Natural killer cell (primary cell): Measurements from ENCODE around the gene SEC23B. TPM values are rescaled to one million over a fixed set of nuclear protein-coding genes. Genes with fewer than 3 reads are reported as not detected.

Experiments used
- ATAC-seq, 3 donors: fragments of 150-1000 bp in 2 of 3; fragments of 200-7000 bp in 1 of 3; cut with Tn5 transposase; 1 replicate in 1 of 3; 2 replicates in 2 of 3; pipeline ENCODE4 v1.10.0; 2021; ENCODE audit warnings: mild to moderate bottlenecking in 2 of 3, moderate library complexity in 2 of 3
- DNase-seq, 2 donors: peaks; one replicate each; pipeline versions ENCODE4 v3.0.0 to v3.0.0-alpha.2; 2013 to 2021; ENCODE audit warnings: mixed read lengths in 1 of 2
- H3K27ac ChIP-seq: one replicate; pipeline ENCODE4 v1.5.1; 2013; ENCODE audit warnings: mild to moderate bottlenecking, low read length
- H3K27me3 ChIP-seq: one replicate; pipeline ENCODE4 v1.6.1; 2013; ENCODE audit warnings: low read length; ENCODE audit not compliant: control insufficient read depth, insufficient read depth
- H3K36me3 ChIP-seq: one replicate; pipeline ENCODE4 v1.6.1; 2013; ENCODE audit warnings: low read length; ENCODE audit not compliant: control insufficient read depth, insufficient read depth
- H3K4me1 ChIP-seq: one replicate; pipeline ENCODE4 v1.6.1; 2013; ENCODE audit warnings: low read length; ENCODE audit not compliant: control insufficient read depth, insufficient read depth
- H3K4me3 ChIP-seq: one replicate; pipeline ENCODE4 v1.5.1; 2013; ENCODE audit warnings: low read length
- H3K9me3 ChIP-seq: one replicate; pipeline ENCODE4 v1.6.1; 2013; ENCODE audit warnings: low read length; ENCODE audit not compliant: control insufficient read depth, insufficient read depth
- H3K27ac Mint-ChIP-seq, 2 donors: one replicate each; pipeline ENCODE4 v1.8.0; 2022; ENCODE audit warnings: mild to moderate bottlenecking in 2 of 2, mixed read lengths in 2 of 2, moderate library complexity in 1 of 2
- H3K27me3 Mint-ChIP-seq, 2 donors: one replicate each; pipeline ENCODE4 v1.8.0; 2022; ENCODE audit warnings: low read depth in 2 of 2, mixed read lengths in 2 of 2
- H3K36me3 Mint-ChIP-seq: one replicate; pipeline ENCODE4 v1.8.0; 2022; ENCODE audit warnings: mixed read lengths
- H3K4me1 Mint-ChIP-seq, 2 donors: one replicate each; pipeline ENCODE4 v1.8.0; 2022; ENCODE audit warnings: mixed read lengths in 2 of 2
- H3K4me3 Mint-ChIP-seq: one replicate; pipeline ENCODE4 v1.8.0; 2022; ENCODE audit warnings: mild to moderate bottlenecking, moderate library complexity, mixed read lengths
- H3K9me3 Mint-ChIP-seq, 2 donors: one replicate each; pipeline ENCODE4 v1.8.0; 2022; ENCODE audit warnings: mixed read lengths in 2 of 2
- WGBS: methylation state at CpG from one replicate; pipeline ENCODE4 v1.1.7; 2013; ENCODE audit warnings: missing lambda C conversion rate; ENCODE audit not compliant: insufficient coverage; 5-methylcytosine and 5-hydroxymethylcytosine counted together
- intact Hi-C: fragments of 100-400 bp; cut with micrococcal nuclease; formaldehyde crosslinking; loops from one replicate; pipeline ENCODE4 v1.14.2; 2022
- total RNA-seq, 4 donors: library from RNA; stranded (reverse); fragments of 120-200 nt in 1 of 4; gene quantifications; one replicate each; pipeline versions ENCODE4 v1.2.3 to v1.2.4, GENCODE V29; 2013 to 2022
- TF ChIP-seq, protein P1 (sequence below): fragments of 200-600 bp; IDR thresholded peaks from one replicate; pipeline ENCODE4 v1.8.0; 2022; ENCODE audit warnings: antibody characterized with exemption

The SEC23B gene
- total RNA-seq, 3 donors from 2014 or later (not counting 1 experiment from before 2014, with no cell fraction given): 58.2 to 68.8 (median 63.9) TPM

DNA sequence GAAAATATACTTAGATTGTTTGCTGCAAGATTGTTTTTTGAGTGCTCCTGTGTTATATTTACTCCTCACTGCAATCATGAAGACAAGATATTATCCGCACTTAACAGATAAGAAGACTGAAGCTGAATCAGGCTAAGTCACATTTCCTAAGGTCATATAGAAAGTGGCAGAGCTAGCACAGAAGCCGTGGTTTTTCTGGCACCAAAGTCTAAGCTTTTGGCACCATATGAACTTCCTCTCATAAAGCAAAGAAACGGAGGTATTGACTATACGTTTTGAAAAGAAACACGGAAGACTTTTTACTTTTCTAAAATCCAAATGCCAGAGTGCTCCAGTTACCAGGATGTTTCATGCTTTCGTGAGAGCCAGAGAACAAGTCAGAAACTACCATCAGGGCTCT lies 70.8 kb downstream of the SEC23B start:
- Histone ChIP-seq H3K4me1 (no peaks in the 10 kb centered on the region), H3K9me3 (no peaks in the 10 kb centered on the region), H3K27me3 (no peaks in the 10 kb centered on the region), H3K36me3 (no peaks in the 10 kb centered on the region), H3K4me3 (no peak overlapping the region), H3K27ac (no peak overlapping the region)
- no peaks in the 10 kb centered on the region for H3K4me1 Mint-ChIP-seq
- intact Hi-C loops: no loop called here
- 36% methylated on average over 5 of the region's 6 CpGs for WGBS
- no peaks in the 10 kb centered on the region for H3K27me3 Mint-ChIP-seq
- H3K27ac Mint-ChIP-seq: no peak overlapping the region
- ATAC-seq (no peak), DNase-seq (no peak)
- TF ChIP-seq, protein P1, sequence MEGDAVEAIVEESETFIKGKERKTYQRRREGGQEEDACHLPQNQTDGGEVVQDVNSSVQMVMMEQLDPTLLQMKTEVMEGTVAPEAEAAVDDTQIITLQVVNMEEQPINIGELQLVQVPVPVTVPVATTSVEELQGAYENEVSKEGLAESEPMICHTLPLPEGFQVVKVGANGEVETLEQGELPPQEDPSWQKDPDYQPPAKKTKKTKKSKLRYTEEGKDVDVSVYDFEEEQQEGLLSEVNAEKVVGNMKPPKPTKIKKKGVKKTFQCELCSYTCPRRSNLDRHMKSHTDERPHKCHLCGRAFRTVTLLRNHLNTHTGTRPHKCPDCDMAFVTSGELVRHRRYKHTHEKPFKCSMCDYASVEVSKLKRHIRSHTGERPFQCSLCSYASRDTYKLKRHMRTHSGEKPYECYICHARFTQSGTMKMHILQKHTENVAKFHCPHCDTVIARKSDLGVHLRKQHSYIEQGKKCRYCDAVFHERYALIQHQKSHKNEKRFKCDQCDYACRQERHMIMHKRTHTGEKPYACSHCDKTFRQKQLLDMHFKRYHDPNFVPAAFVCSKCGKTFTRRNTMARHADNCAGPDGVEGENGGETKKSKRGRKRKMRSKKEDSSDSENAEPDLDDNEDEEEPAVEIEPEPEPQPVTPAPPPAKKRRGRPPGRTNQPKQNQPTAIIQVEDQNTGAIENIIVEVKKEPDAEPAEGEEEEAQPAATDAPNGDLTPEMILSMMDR: no peak
- H3K36me3 Mint-ChIP-seq: no peaks in the 10 kb centered on the region
- no peak overlapping the region for H3K4me3 Mint-ChIP-seq
- H3K9me3 Mint-ChIP-seq: no peaks in the 10 kb centered on the region

DNA sequence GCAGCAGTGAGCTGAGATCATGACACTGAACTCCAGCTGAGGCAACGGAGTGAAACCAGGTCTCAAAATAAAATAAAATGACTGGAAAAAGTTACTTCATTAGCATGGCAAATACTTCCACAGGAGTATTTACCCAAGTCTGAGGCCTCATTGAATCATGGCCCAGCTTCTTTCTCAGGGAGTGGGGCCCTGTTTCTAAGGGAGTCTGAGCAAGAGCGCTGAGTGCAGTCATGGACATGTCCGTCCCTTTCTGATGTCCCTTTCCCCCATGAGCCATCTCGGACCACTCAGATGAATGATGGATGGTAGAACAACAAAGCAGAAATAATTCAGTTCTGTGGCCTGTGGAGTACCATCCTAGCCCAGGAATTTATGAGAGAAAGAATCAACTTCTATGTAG lies 72.3 kb downstream of the SEC23B start:
- Mint-ChIP-seq H3K4me1 (no peaks in the 10 kb centered on the region), H3K27me3 (peaks cover 0 to 6% of the 10 kb centered on the region in 2 donors), H3K9me3 (no peaks in the 10 kb centered on the region), H3K4me3 (no peak overlapping the region), H3K27ac (no peak overlapping the region), H3K36me3 (no peaks in the 10 kb centered on the region)
- no peaks in the 10 kb centered on the region for H3K9me3 ChIP-seq
- H3K4me3 ChIP-seq: no peak overlapping the region
- no peaks in the 10 kb centered on the region for H3K36me3 ChIP-seq
- intact Hi-C loops: no loop called here
- H3K27ac ChIP-seq: no peak overlapping the region
- no peak for ATAC-seq
- DNase-seq: no peak
- no peaks in the 10 kb centered on the region for H3K27me3 ChIP-seq
- H3K4me1 ChIP-seq: no peaks in the 10 kb centered on the region
- 94% methylated on average over 4 of the region's 4 CpGs for WGBS
- TF ChIP-seq, protein P1: no peak

DNA sequence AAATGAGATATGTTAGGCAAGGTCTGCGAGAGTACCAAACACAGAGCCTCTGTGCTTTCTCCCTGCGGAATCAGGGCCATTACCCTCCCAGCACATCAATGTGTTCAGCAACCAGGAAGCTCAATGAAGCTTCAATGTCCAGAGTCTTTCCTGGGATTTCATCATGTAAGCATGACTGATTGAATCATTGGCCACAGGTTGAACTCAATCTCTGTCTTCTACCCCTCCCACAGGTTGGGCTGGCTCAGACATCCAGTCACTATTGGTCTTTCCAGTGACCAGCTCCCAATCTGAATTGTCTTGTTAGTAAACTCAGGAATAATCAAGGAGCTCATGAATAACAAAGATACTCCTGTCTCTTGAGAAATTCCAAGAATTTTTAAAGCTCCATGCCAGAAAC lies 77.4 kb downstream of the SEC23B start:
- Histone ChIP-seq H3K27me3 (no peaks in the 10 kb centered on the region), H3K36me3 (no peaks in the 10 kb centered on the region), H3K4me3 (no peak overlapping the region), H3K9me3 (no peaks in the 10 kb centered on the region), H3K27ac (no peak overlapping the region), H3K4me1 (peaks cover 14% of the 10 kb centered on the region)
- intact Hi-C loops: loop anchor here (5.0 kb wide), 2 partner anchors 78 to 118 kb away; partner anchors contain the start of genes DZANK1, POLR3F and SEC23B
- H3K9me3 Mint-ChIP-seq: no peaks in the 10 kb centered on the region
- no peak overlapping the region for H3K27ac Mint-ChIP-seq
- H3K4me1 Mint-ChIP-seq: peaks cover 25 to 26% of the 10 kb centered on the region in 2 donors
- 98% methylated on average over 2 of the region's 2 CpGs for WGBS
- H3K4me3 Mint-ChIP-seq: no peak overlapping the region
- H3K27me3 Mint-ChIP-seq: peaks cover 0 to 6% of the 10 kb centered on the region in 2 donors
- ATAC-seq: no peak
- H3K36me3 Mint-ChIP-seq: no peaks in the 10 kb centered on the region
- DNase-seq: no peak
- TF ChIP-seq, protein P1: no peak
